B cell (primary cell): ENCODE measurements around the gene PPFIA2. TPM values are rescaled to one million over a fixed set of nuclear protein-coding genes. Genes with fewer than 3 reads are reported as not detected.

Source experiments
- ATAC-seq: fragments of 200-7000 bp; cut with Tn5 transposase; one replicate; pipeline ENCODE4 v1.10.0; 2021; ENCODE audit warnings: low read depth, mild to moderate bottlenecking, moderate number of reproducible peaks, moderate library complexity
- CTCF ChIA-PET: fragments of 350-600 bp; sonication (Branson Sonifier 250); formaldehyde crosslinking; loops from one replicate; lab custom pipeline; 2021; ENCODE audit warnings: antibody characterized with exemption, inconsistent platforms; lab: Charles Lee
- POLR2A ChIA-PET: fragments of 350-600 bp; sonication (Branson Sonifier 250); formaldehyde crosslinking; loops from one replicate; lab custom pipeline; 2021; ENCODE audit warnings: antibody characterized with exemption; lab: Charles Lee
- DNase-seq: peaks from one replicate; pipeline ENCODE4 v3.0.0; 2013
- H2AFZ ChIP-seq: 2 replicates; pipeline ENCODE4 v1.6.1; 2012; ENCODE audit warnings: mild to moderate bottlenecking, low read depth, low read length; ENCODE audit not compliant: insufficient read depth, poor library complexity, severe bottlenecking
- H3K27ac ChIP-seq, 2 donors: 1 replicate in 1 of 2; 2 replicates in 1 of 2; pipeline ENCODE4 v1.5.1; 2012 to 2013; ENCODE audit warnings: low read length in 2 of 2, mild to moderate bottlenecking in 2 of 2, moderate library complexity in 1 of 2
- H3K27me3 ChIP-seq, 4 experiments: fragments of 200-600 bp in 1 of 4; sonication (generic) in 1 of 4; replicated peaks in 1 of 4; 1 replicate in 2 of 4; 2 replicates in 2 of 4; pipeline versions ENCODE4 v1.6.1 to v1.7.0; 2013 to 2016; ENCODE audit warnings: low read length in 3 of 4, mild to moderate bottlenecking in 2 of 4, mixed read lengths in 1 of 4, moderate library complexity in 1 of 4; ENCODE audit not compliant: insufficient read depth in 4 of 4, control insufficient read depth in 3 of 4; ENCODE audit errors: control extremely low read depth in 1 of 4
- H3K36me3 ChIP-seq, 2 experiments: replicated peaks in 1 of 2; 1 replicate in 1 of 2; 2 replicates in 1 of 2; pipeline versions ENCODE4 v1.6.1 to v1.7.1; 2013; ENCODE audit warnings: low read length in 1 of 2; ENCODE audit not compliant: insufficient read depth in 2 of 2, control insufficient read depth in 1 of 2; ENCODE audit errors: control extremely low read depth in 1 of 2, extremely low read depth in 1 of 2
- H3K4me1 ChIP-seq, 2 donors: fragments of 200-600 bp in 1 of 2; sonication (generic) in 1 of 2; 1 replicate in 1 of 2; 2 replicates in 1 of 2; pipeline versions ENCODE4 v1.5.1 to v1.6.1; 2013 to 2017; ENCODE audit warnings: low read length in 2 of 2; ENCODE audit not compliant: control insufficient read depth in 2 of 2, insufficient read depth in 2 of 2
- H3K4me2 ChIP-seq: replicated peaks from 2 replicates; pipeline ENCODE3; 2012; ENCODE audit warnings: mild to moderate bottlenecking, low read depth, low read length; ENCODE audit not compliant: poor library complexity, severe bottlenecking
- H3K4me3 ChIP-seq, 5 experiments: fragments of 200-600 bp in 1 of 5; sonication (generic) in 1 of 5; 1 replicate in 3 of 5; 2 replicates in 2 of 5; pipeline versions ENCODE4 v1.5.1 to v1.7.0; 2011 to 2016; ENCODE audit warnings: low read length in 4 of 5, mild to moderate bottlenecking in 4 of 5, low read depth in 2 of 5, control low read depth in 1 of 5, moderate library complexity in 1 of 5; ENCODE audit not compliant: insufficient read depth in 1 of 5; ENCODE audit errors: control extremely low read depth in 1 of 5, extremely low read depth in 1 of 5
- H3K79me2 ChIP-seq: fragments of 200-600 bp; sonication (generic); one replicate; pipeline ENCODE4 v1.6.0; 2016; ENCODE audit warnings: low read length; ENCODE audit not compliant: control insufficient read depth, insufficient read depth
- H3K9ac ChIP-seq: fragments of 200-600 bp; sonication (generic); 2 replicates; pipeline ENCODE4 v1.6.1; 2017; ENCODE audit warnings: mild to moderate bottlenecking, low read length, moderate library complexity
- H3K9me3 ChIP-seq, 3 donors: one replicate each; pipeline versions ENCODE4 v1.6.1 to v1.7.1; 2013; ENCODE audit warnings: low read length in 2 of 3; ENCODE audit not compliant: control insufficient read depth in 2 of 3, insufficient read depth in 1 of 3; ENCODE audit errors: control extremely low read depth in 1 of 3
- H4K20me1 ChIP-seq: 2 replicates; pipeline ENCODE4 v1.6.0; 2012; ENCODE audit warnings: mild to moderate bottlenecking, low read length; ENCODE audit not compliant: insufficient read depth, control insufficient read depth, poor library complexity, severe bottlenecking
- H3K27ac Mint-ChIP-seq: one replicate; pipeline ENCODE4 v1.8.0; 2021; ENCODE audit warnings: mixed read lengths
- H3K27me3 Mint-ChIP-seq: one replicate; pipeline ENCODE4 v1.8.0; 2021; ENCODE audit warnings: mixed read lengths
- H3K4me1 Mint-ChIP-seq: one replicate; pipeline ENCODE4 v1.8.0; 2021; ENCODE audit warnings: mixed read lengths
- H3K4me3 Mint-ChIP-seq: one replicate; pipeline ENCODE4 v1.8.0; 2021; ENCODE audit warnings: mixed read lengths
- H3K9me3 Mint-ChIP-seq: one replicate; pipeline ENCODE4 v1.8.0; 2022; ENCODE audit warnings: mixed read lengths; ENCODE audit not compliant: insufficient read depth
- CTCF ChIP-seq: fragments of 200-600 bp; IDR thresholded peaks from one replicate; pipeline ENCODE4 v1.8.0; 2022; ENCODE audit warnings: antibody characterized with exemption, mild to moderate bottlenecking
- EZH2 ChIP-seq: IDR thresholded peaks from 2 replicates; pipeline ENCODE4 v1.6.1; 2012; ENCODE audit warnings: borderline replicate concordance, low read depth, mild to moderate bottlenecking, moderate library complexity, low read length; ENCODE audit not compliant: insufficient read depth, poor library complexity, severe bottlenecking
- WGBS: methylation state at CpG from one replicate; pipeline ENCODE4 v1.1.5; 2013; ENCODE audit warnings: missing lambda C conversion rate; ENCODE audit not compliant: insufficient coverage; 5-methylcytosine and 5-hydroxymethylcytosine counted together
- intact Hi-C: fragments of 100-400 bp; cut with micrococcal nuclease; formaldehyde crosslinking; loops from one replicate; pipeline ENCODE4 v1.10.0; 2022
- polyA plus RNA-seq: library from polyadenylated mRNA; depleted of rRNA; stranded (reverse); fragments of >200 nt; gene quantifications from 2 replicates; pipeline ENCODE4 v1.2.3, GENCODE V29; 2012
- total RNA-seq, 2 donors: library from RNA; stranded (reverse); fragments of 120-200 nt in 1 of 2; gene quantifications; 1 replicate in 1 of 2; 2 replicates in 1 of 2; pipeline versions ENCODE4 v1.2.3 to v1.2.4, GENCODE V29; 2013 to 2022

PPFIA2 gene
- total and polyA plus RNA-seq, 2 donors (not counting 1 experiment from before 2014, with no cell fraction given) = not detected

- H4K20me1 ChIP-seq = no peaks in the 10 kb centered on the region
- H3K27me3 ChIP-seq = no peaks in the 10 kb centered on the region
- H3K4me1 ChIP-seq = no peaks in the 10 kb centered on the region
- H3K27ac Mint-ChIP-seq = no peak overlapping the region
- no peak for ATAC-seq
- H3K27me3 Mint-ChIP-seq = no peaks in the 10 kb centered on the region
- H3K4me3 ChIP-seq = no peak overlapping the region
- ChIA-PET POLR2A (no interaction called here), CTCF (no interaction called here)
- no peak for TF ChIP-seq EZH2
- TF ChIP-seq CTCF = no peak
- no peaks in the 10 kb centered on the region for H3K4me1 Mint-ChIP-seq
- no peak overlapping the region for H3K9ac ChIP-seq
- H3K4me2 ChIP-seq = no peak overlapping the region
- H3K79me2 ChIP-seq = no peaks in the 10 kb centered on the region
- WGBS = no CpG with 5 or more reads among the region's 3 CpGs
- no peaks in the 10 kb centered on the region for H3K9me3 Mint-ChIP-seq
- H3K27ac ChIP-seq = no peak overlapping the region
- no peaks in the 10 kb centered on the region for H3K9me3 ChIP-seq
- DNase-seq = no peak
- intact Hi-C loops = no loop called here
- H2AFZ ChIP-seq = no peak overlapping the region
- H3K4me3 Mint-ChIP-seq = no peak overlapping the region
- H3K36me3 ChIP-seq = no peaks in the 10 kb centered on the region
Observed at GRCh38 chr12:81712536-81712935, 46.6 kb downstream of the PPFIA2 start.

GRCh38 chr12:81705586-81705985, 53.6 kb downstream of the PPFIA2 start:
- no peaks in the 10 kb centered on the region for H3K27me3 Mint-ChIP-seq
- H3K4me1 ChIP-seq = no peaks in the 10 kb centered on the region
- DNase-seq (no peak), ATAC-seq (no peak)
- no peaks in the 10 kb centered on the region for H4K20me1 ChIP-seq
- H3K4me3 ChIP-seq = no peak overlapping the region
- POLR2A ChIA-PET = no interaction called here
- no peak overlapping the region for H3K9ac ChIP-seq
- no peak overlapping the region for H3K4me2 ChIP-seq
- H3K4me3 Mint-ChIP-seq = no peak overlapping the region
- no peaks in the 10 kb centered on the region for H3K9me3 Mint-ChIP-seq
- H2AFZ ChIP-seq = no peak overlapping the region
- H3K9me3 ChIP-seq = no peaks in the 10 kb centered on the region
- H3K27ac Mint-ChIP-seq = no peak overlapping the region
- H3K27ac ChIP-seq = no peak overlapping the region
- H3K4me1 Mint-ChIP-seq = no peaks in the 10 kb centered on the region
- CTCF ChIA-PET = no interaction called here
- TF ChIP-seq CTCF (no peak), EZH2 (no peak)
- no peaks in the 10 kb centered on the region for H3K36me3 ChIP-seq
- no CpG with 5 or more reads among the region's 1 CpG for WGBS
- H3K79me2 ChIP-seq = no peaks in the 10 kb centered on the region
- H3K27me3 ChIP-seq = no peaks in the 10 kb centered on the region
- intact Hi-C loops = no loop called here
